GM20431 (cell line): ENCODE data around the gene MMP23B.

Experiments
- in situ Hi-C: fragments of 300-500 bp; cut with MseI, MboI; formaldehyde crosslinking; loops from one replicate; pipeline ENCODE4 v1.15.0; 2020; ENCODE audit warnings: low sequenced_read_pairs; ENCODE audit not compliant: unreplicated experiment

MMP23B gene

DNA sequence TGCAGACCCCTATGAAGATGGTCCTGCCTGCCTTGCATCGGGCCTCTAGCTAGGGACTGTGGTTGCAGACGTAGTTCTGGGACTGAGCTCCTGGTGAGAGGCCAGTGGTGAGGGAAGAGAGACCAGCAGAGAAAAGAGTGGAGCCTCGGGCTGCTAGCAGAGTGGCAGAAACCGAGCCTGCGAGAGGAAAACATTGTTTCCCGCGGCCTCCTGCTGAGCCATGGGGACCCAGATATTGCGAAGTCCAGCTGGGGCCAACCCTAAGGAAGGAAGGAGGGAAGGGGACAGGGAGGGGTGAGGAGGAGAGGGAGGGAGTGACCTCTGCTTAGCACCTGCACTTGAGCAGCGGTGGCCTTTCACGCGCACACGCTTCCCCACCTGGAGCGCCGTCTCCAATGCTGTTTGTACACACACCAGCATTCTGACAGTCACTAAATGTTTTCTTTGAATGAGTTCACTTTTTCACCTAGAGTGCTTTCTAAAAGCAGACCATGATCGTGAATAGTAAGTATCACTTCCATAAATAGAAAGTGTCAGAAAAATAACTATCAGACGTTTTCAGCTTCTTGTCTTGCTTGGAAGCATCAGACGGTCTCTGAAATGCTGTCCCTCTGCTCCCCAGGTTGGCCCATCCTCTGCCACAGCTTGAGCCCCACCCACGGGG lies 29.5 kb upstream of the MMP23B start:
- in situ Hi-C loops = no loop called here

DNA sequence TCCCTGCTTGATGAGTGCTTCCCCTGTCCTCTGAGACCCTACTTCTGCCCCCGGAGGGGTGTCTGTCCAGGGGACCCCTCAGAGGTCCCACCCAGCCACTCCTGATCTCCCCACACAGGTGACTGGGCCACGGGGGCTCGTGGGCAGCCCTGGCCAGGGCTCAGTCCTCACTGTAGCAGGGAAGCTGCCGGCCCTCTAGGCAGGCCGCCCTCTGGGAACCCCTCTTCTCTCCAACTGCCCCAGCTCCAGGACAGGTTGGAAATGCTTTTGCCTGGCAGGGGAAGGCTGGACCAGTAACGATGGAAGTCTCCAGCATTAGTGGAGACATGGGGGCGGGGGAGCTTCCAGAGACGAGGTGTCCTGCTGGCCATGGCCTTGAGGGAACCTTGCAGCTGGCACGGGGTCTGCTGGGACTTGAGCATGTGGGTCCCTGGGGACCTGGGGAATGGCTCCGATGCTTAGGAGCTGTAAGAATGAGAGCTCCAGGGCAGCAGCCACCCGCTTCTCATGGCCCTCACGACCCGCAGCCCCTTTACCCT lies 28.9 kb upstream of the MMP23B start:
- in situ Hi-C loops = no loop called here

DNA sequence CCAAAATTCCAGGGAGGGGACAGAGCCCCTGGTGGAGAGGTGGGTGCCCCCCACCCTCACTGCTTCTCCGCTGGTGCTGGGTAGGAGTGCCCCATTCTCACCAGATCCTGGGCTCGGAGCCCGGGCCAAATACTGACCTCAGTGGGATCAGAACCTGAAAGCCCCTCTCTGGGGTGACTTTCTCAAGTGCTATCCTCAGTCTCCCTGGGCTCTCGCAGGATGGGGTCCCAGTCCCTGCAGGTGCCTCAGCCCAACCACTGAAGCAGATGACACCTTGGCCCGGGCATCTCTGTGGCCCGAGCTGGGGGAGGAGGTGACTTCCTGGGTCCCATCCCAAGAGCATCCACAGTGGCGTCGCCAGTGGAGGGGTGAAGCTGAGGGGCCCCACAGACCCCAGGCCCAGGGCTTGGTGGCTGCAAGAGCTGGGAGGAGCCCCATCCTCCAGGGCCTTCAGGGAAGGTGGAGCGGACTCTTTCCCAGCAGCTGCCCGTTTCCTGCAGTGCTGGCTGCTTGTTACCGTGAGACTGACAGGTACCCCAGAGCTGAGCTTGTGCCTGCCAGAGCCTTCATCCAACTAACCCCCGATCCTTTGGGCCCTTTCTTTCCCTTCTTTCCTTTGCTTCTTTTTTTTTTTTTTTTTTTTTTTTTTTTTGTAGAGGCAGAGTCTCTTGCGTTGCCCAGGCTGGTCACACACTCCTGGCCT lies 28.2 kb upstream of the MMP23B start:
- in situ Hi-C loops = no loop called here

DNA sequence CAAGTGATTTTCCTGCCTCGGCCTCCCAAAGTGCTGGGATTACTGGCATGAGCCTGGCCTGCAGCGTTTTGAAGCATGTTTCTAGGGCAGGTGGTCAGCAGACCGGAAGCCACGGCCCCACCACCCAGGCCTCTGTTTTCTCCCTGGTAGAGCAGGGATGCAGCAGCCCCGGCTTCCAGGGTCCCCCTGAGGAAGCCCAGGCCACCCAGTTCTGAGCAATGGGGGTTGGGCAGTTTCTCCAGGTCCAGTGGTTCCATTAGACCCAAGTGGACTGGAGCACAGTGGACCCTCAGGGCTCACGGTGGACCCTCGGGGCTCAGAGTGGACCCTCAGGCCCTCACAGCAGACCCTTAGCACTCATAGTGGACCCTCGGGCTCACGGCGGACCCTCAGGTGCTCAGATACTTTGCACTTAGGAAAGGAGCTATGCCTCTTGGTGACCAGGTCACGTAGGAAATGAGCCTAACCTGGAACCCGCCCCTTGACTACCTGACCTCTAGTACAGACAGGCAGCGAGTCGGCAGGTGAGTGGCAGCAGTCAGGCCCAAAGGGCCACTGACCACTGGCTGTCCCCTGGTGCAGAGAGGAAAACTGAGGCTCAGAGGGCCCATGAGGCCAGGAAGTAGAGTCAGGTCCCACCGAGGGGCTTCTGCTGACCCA lies 27.5 kb upstream of the MMP23B start:
- in situ Hi-C loops = no loop called here

DNA sequence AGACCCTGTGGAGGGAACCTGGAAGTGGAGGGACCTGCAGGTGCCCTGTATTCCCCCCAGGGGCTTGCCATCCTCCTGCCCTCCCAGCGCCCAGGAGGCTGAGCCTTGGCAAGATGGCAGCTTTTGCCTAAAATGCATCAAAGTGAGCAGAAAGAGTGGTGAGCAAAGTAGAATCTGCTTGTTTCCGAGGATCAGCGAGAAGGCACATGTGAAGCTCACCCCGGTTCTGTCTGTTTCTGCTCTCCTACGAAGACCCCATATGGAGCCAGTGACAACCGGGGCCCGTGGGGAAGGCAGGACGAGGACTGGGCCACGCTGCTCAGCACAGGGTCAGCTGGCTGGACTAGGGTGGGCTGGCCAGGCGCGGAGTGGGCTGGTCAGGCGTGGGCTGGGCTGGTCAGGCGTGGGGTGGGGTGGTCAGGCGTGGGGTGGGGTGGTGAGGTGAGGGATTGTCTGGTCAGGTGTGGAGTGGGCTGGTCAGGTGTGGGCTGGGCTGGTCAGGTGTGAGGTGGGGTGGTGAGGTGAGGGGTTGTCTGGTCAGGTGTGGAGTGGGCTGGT lies 26.9 kb upstream of the MMP23B start:
- in situ Hi-C loops = no loop called here

DNA sequence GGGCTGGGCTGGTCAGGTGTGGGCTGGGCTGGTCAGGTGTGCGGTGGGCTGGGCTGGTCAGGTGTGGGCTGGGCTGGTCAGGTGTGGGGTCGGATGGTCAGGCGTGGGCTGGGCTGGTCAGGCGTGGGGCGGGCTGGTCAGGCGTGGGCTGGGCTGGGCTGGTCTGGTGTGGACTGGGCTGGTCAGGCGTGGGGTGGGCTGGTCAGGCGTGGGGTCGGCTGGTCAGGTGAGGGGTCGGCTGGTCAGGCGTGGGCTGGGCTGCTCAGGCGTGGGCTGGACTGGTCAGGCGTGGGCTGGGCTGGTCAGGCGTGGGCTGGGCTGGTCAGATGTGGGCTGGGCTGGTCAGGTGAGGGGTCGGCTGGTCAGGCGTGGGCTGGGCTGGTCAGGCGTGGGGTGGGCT lies 26.2 kb upstream of the MMP23B start:
- in situ Hi-C loops = no loop called here

DNA sequence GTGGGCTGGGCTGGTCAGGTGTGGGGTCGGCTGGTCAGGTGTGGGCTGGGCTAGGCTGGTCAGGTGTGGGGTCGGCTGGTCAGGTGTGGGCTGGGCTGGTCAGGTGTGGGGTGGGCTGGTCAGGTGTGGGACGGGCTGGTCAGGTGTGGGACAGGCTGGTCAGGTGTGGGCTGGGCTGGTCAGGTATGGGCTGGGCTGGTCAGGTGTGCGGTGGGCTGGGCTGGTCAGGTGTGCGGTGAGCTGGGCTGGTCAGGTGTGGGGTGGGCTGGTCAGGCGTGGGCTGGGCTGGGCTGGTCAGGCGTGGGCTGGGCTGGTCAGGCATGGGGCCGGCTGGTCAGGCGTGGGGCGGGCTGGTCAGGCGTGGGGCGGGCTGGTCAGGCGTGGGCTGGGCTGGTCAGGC lies 25.7 kb upstream of the MMP23B start:
- in situ Hi-C loops = no loop called here

DNA sequence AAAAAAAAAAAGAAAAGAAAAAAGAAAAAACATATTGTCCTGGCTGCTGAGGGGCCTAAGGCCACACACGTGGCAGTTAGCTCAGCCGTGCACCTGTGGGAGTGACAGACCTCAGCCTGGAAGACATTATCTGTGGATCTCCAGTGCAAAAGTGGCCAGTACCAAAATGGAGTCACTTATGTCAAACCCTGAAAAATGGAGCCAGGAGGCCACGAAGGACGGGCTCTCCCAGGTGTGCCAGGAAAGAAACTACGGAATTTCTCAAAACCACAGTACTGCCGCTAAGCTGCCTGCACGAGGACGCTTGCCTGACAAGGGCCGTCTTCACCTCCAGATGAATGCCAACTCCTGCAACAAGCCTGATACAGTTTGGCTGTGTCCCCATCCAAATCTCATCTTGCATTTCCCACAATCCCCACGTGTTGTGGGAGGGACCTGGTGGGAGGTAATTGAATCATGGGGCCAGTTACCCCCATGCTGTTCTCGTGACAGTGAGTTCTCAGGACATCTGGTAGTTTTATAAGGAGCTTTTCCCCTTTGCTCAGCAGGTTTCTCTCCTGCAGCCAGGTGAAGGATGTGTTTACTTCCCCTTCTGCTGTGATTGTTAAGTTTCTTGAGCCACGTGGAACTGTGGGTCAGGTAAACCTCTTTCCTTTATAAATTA lies 22.0 kb upstream of the MMP23B start:
- in situ Hi-C loops = no loop called here

DNA sequence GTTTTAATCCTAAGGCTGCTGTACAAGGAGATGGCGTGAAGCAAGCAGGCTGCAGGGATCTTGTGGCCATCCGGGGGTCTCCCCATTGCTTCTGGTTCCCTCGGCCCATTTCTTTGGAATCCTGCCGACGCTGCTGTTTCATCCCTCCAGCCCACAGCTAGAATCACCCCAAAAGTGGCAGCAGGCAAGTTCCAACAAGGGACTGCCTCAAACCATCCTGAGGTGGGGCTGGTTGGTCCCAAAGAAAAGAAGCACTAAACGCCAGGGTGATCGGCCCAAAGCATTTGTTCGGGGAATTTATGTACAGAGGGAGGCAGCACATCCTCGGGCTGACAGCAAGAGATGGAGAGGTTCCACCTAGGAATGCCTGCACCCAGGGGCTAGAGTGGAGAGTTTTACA lies 21.2 kb upstream of the MMP23B start:
- in situ Hi-C loops = no loop called here

DNA sequence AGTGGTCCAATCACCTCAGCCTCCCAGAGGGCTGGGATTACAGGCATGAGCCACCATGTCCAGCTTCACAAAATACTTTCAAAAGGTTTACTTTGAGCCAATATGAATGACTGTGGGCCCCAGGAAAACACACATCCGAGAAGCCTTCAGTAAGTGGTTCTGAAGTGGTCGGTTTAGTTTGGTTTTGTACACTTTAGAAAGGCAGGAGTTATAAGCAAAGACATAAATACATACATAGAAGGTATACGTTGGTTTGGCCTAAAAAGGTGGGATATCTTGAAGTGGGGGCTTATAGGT lies 19.9 kb upstream of the MMP23B start:
- in situ Hi-C loops = no loop called here

DNA sequence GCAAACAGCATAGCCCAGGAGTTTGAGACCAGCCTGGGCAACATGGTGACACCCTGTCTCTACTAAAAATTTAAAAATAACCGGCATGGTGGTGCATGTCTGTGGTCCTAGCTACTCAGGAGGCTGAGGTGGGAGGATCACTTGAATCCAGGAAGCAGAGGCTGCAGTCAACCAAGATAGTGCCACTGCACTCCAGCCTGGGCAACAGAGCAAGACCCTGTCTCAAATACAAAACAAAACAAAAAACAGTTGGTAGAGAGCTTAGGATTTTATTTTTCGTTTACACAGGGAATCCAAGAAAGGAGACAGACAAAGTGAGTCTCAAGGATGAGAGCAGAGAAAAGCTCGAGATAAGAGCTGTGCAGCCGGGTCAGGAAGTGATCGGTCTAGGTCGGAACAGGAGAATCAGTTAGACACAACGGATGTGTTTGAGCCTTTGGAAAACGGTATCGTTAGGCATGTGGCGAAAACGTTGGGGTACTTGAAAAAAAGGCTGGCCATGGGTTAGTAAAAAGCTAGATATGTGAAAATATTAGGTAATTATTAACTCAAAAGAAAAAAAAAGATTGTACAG lies 18.4 kb upstream of the MMP23B start:
- in situ Hi-C loops = no loop called here

DNA sequence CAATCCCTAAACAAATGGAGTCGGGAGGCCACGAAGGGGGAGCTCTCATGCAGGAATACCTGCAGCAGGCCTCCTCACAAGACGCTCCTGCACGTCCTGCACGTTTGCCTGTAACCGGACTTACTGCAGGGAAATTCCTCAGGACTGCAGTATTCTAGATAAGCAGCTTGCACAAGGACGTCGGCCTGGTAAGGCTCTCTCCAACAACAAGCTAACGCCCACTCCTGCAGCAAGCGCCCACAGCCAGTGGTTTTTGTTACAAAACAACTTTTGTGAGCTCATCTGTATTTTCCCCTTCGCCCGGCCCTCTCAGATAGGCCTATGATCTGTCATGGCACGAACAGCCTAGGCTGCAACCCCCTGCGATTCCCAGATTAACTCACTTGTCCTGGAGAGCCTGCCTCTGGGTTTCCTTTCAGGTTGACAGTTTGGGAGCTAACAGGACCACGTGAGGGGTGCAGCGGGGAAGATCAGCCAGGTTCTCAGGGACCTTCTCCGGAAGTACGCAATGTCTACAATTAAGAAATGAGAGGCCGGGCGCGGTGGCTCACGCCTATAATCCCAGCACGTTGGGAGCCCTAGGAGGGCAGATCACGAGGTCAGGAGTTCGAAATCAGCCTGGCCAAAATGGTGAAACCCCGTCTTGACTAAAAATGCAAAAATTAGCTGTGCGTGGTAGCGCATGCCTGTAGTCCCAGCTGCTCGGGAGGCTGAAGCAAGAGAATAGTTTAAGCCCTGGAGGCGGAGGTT lies 17.6 kb upstream of the MMP23B start:
- in situ Hi-C loops = no loop called here

DNA sequence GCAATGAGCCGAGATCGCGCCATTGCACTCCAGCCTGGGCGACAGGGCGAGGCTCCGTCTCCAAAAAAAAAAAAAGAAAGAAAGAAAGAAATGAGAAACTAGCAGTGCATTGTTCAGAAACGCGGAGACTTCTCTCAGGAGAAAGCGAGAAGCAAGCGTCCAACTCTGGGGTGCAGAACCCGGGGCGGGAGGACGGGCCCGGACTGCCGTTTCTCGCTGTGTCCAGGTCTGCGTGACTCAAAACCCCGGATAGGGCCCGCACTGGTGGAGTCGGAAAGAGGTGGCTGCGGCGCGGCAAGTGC lies 17.1 kb upstream of the MMP23B start:
- in situ Hi-C loops = no loop called here

DNA sequence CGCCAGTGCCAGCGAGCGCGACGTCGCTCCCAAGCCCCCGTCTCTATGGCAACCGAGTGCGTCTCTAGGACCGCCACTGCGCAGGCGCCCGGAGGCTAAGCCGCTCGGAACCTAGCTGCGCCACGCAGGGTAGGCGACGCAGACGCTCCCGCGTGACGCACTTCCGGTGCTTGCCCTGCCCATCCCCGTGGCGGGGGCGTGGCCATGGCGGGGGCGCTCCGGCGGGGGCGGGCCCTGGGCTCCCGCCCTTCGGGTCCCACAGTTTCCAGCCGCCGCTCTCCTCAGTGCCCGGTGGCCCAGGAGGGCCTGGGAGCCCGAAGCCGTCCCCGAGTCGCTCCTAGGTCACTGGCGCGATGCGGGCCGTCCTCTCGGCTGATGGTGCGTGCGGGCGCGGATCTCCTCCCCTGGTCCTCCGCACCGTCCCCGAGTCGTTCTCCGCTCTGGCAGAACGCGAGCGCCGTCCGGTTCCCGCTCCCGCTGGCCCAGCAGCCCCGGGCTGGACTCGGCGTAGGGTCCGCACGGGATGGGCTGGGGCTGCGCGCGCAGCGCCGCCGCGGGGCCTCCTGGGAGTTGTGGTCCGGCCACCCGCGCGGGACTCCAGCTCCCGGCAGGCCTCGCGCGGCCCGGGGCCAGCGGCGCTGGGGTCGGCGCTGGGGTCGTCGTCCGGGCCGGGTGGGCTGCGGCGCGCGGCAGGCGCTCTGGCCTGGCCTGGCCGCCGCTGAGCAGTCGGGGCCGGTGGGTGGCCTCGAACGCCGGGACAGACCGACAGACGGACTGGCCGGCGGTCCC lies 16.5 kb upstream of the MMP23B start, which contains the start of gene MIB2:
MIB2 (plus strand) TSS at position 245 of the 789 bp plus-strand sequence. CDS start 7,953 bp downstream, outside the sequence.
- in situ Hi-C loops = no loop called here

DNA sequence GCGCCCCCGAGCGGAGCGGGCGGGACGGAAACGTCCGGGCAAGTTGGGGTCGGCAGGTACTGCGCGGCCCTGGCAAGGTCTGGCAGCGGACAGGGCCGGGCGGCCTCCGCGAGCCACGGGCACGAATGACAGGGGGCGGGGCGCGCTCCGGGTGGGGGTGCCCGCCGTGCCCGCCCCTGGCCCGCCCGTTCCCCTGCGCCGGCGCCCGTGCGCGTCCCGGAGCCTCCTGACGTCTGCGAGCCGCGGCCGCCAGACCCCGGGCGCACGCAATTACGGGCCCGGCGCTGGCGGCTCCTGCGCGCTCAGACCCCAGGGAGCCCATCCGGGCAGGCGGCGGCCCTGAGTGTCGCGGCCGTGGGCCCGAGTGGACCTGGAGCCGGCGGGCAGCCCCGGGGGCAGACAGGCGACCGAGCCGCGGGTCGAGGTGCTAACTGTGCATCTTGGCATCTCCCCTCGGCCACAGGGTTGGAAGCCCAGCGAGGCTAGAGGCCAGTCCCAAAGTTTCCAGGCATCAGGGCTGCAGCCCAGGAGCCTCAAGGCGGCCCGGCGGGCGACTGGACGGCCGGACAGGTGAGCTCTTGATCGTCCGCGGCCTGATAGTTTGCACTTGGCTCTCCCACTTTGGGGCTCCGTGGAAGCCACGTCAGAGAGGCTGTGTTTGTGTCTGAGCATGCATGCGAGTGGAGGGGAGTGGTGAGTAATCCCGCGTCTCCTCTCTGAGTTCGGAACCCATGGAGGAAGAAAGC lies 15.8 kb upstream of the MMP23B start:
- in situ Hi-C loops = no loop called here

DNA sequence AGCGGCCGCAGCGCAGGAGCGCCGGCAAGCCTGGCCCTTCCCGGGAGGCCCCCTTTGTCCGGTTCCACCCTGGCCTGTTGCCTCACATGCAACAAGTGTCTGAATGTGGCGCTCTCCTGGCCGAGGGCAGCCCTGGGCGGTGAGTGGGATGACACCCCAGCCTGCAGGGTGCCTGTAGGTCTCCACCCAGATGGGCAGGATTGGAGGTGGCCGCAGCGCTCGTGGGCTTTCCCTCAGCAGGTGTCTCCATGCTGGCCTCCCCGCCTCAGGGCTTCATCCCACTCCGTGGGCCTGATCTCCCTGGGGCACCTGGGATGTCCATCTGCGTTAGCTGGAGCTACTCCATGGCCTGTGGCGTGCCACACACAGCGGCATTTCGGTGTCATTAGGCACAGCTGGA lies 15.1 kb upstream of the MMP23B start:
- in situ Hi-C loops = no loop called here

DNA sequence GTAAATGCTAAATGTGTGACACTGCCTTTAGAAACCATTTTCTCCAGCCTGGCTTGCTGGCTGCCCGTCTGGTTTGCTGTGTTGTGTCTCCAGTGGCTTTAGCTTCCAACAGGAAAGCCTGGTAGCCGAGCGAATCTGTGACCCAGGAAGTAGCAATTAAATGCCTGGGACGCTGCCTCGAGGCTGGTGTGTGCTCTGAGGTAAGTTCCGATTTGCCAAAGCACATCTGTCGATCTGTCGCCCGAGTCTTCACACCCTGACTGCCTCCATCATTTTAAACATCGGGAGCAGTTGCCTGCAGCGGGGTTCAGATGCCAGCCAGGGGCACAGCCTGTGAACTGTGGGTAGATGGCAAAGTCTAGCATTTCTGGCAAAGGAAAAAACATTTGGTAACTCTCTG lies 14.5 kb upstream of the MMP23B start:
- in situ Hi-C loops = no loop called here

DNA sequence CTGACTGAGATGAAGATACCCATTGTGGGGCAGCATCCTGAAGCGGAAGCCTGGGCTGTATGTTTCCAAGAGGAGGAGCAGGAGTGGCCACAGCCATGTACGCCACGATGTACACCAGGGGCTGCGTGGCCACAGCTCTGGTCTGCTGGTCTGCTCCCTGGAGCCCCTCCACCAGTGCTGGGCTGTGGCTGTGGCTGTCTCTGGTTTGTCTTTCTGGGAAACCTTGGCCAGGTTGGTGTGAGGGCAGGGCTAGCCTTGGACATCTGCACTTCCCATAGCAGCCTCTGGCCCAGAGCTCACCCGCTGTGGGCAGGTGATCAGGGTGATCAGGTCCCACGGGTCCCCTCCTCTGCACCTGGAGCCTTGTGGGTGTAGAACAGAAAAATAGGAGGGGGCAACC lies 14.0 kb upstream of the MMP23B start:
- in situ Hi-C loops = no loop called here
